Stimulated activated CD4-positive, alpha-beta T cell treated with anti-CD3 and anti-CD28 coated beads, Interleukin-15, amount 100 ng/mL, for 24 hours (primary cell): Measurements from ENCODE around the gene ADAMTS12.

Experiments used
- DNase-seq: peaks from one replicate; pipeline ENCODE4 v3.0.0-alpha.2; 2020

Gene ADAMTS12

GRCh38 chr5:33696411-33696810, 195.4 kb downstream of the ADAMTS12 start:
- DNase-seq = no peak

- DNase-seq = no peak
Measured at GRCh38 chr5:33692980-33693379, 198.8 kb downstream of the ADAMTS12 start.

- no peak for DNase-seq
Measured at GRCh38 chr5:33691856-33692255, 199.9 kb downstream of the ADAMTS12 start.

DNA sequence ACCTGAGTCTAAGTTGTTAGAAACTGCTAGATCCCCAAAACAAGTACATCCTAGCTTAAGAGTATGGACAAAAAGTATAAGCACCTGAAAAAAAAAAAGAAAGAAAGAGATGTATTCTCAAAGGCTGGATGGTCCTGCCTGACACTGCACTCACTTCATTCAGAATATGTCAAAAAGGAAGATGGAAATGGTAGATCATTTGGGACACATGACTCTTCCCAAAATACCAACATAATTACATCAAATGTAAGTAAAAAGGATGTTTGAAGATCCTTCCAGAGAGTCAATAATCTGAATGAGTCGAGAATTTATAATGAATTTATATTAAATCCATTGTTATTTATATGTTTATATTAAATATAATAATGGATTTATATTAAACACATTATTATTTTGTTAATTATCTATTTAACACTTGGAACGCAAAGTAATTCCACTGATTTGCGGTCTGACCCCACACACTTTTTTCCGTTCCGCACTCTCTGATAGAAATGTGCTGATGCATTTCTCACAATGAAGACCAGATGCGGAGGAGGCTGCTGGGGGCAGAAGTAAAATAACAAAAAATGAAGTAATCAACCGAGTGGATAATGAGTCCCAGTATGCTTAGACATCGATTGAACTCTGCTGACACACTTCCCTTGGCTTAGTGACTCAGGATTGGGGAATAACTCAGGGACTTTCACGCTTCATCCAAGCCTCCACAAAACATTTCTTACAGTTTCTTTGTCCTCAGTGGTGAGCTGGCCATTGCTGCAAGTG, 201.2 kb downstream of the ADAMTS12 start:
- DNase-seq = no peak

- DNase-seq = no peak
Measured at GRCh38 chr5:33688526-33688925, 203.3 kb downstream of the ADAMTS12 start.

DNA sequence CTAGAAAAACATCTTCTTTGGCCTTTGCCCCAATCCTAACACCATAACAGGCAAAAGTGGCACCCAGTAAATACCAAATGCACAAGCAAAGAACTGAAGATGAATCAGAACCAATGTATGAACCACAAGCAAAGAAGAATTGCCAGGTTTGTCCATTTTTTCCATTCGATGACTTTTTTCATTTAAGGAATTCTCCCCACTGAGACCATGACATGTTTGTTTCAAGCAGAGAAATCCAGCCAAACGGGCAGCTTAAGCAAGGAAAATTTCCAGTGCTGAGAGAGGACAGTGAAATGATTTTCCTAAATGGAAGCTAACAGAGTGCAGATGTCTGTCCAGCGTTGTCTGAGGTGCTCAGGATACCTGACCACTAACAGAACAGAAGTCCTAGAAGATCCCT, 203.7 kb downstream of the ADAMTS12 start:
- DNase-seq = no peak

GRCh38 chr5:33685873-33686755, 205.7 kb downstream of the ADAMTS12 start:
- no peak for DNase-seq

DNA sequence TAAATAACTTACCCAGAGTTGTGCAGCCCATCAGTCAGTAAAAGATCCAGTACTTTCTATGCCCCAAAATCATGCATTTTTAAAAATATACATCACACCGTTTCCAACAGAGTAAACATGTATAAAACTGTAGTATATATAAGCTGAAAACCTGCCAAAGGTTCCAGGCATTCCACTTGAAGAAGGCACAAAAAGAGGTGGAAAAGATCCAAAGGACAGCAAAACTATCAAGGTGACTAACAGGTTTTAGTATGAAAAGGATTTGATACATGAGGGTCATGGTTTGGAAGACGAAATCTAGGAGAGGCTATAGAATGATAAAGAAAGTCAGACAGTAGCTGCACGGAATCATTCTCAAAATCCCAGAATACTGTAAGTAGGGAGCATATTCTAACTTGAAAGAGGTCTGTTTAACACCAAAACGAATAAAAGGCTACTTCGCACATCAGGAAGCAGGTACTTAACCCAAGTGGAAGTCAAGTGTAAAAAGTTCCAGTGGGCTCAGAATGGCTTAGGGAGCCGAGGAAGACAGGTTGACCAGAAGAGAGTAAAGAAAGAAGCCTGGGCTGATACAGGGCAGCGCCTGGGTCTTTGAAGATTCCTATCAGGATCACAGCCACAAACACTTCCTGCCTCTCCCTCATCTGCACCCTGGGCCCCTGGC, 207.2 kb downstream of the ADAMTS12 start:
- DNase-seq = no peak

GRCh38 chr5:33679791-33680190, 212.0 kb downstream of the ADAMTS12 start:
- DNase-seq = no peak

GRCh38 chr5:33675958-33676464, 215.8 kb downstream of the ADAMTS12 start:
- no peak for DNase-seq

- DNase-seq = no peak
Measured at GRCh38 chr5:33671700-33672291, 220.0 kb downstream of the ADAMTS12 start.

GRCh38 chr5:33662722-33663427, 228.9 kb downstream of the ADAMTS12 start:
- DNase-seq = no peak

- no peak for DNase-seq
Measured at GRCh38 chr5:33659526-33660169, 232.1 kb downstream of the ADAMTS12 start.

DNA sequence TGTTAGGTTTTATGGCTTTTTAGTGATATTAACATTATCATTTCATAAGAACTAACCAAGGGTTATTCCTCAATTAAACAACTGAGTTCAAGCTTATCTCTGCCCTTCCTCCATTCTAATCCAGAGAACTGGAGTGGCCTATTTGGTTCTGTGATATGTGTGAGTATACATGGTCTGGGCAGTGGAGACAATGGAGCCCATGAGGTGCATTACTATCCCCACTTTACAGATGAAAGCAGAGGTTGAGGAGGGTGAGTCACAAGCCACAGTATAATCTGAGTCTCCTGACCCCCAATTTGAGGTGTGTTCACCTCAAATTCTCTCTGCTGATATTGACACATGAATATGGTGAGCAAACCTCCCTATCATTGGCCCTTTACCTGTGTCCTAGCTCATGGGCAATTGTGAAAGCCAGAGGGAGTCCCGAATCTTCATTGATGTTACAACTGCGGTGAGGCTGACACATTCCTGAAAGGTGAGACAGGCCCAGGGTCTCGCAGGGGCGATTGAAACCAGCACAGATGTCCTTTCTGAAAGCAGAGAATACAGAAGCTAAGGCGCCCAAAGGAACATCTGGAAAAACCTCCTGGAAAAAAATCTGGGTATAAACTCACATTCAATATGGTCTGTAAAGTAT, 233.9 kb downstream of the ADAMTS12 start:
- DNase-seq = no peak

DNA sequence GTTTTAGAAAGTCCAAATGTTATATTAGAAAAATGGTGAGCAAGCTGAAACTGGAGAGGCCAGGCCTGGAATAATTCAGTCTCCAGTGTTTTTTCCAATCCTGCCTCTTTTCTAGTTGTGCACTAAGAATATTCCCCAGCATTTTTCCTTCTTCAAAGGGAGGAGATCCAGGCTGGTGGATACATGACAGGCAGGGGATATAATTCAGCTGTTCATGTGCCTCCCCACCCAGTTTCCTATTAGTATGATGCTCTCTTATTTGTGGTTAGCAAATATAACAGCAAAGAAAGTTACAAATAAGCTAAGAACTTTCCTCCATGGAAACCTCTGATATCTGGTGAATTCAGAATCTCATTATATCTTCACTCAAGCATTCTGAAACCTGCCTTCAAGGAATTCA, 234.6 kb downstream of the ADAMTS12 start:
- DNase-seq = no peak

DNA sequence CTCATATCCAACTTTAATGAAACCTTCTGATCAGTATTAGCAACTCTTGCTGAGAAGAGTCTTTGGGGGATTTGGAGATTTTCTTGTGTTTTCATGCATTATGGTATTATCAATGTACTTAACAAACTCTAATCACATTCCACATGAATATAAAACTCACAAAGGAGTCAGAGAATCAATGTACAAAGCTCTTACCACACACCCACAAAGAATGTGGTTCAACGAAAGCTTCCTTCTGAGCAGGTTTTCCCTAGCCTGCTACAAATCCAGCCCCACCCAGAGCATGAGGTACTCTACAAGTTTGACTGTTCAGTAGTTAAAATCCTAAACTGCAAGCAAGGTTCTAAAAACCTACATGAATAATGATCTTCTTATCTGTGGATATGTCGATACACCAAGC, 240.9 kb downstream of the ADAMTS12 start:
- no peak for DNase-seq

GRCh38 chr5:33649549-33650482, 242.0 kb downstream of the ADAMTS12 start:
- no peak for DNase-seq

DNA sequence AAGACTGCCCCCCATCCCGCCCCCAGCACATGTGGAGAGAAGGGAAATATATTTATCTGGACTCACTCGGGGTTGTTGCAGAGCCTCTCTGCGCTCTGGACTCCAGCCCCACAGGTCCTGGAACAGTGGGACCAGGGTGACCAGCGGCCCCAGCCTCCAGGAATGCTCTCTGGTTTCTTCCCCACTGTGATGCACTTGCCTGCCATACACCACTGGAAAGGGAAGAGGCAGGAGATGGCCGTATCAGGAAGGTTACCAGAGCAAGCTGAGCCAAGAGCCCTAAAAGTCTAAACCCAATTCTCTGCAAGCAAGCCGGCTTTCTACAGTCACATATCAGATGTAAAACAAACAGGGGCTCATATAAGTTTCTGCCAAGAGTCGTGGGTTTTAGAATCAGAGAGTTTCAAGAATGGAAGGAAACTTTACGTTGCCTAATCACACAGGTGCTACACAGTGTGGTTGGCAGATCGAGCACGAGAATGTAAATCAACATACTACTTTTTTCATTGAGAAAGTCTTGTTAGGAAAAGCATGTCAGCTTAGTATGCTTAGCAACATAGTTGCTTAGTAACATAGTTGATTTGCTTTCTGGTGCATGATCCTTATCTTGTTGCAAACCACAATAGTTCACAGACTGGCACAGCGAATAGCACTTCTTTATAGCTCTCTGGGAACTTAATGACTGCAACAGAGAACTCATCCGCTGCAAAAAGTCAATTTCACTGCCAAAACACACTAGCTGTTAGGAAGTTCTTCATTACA, 249.9 kb downstream of the ADAMTS12 start:
- DNase-seq = no peak

DNA sequence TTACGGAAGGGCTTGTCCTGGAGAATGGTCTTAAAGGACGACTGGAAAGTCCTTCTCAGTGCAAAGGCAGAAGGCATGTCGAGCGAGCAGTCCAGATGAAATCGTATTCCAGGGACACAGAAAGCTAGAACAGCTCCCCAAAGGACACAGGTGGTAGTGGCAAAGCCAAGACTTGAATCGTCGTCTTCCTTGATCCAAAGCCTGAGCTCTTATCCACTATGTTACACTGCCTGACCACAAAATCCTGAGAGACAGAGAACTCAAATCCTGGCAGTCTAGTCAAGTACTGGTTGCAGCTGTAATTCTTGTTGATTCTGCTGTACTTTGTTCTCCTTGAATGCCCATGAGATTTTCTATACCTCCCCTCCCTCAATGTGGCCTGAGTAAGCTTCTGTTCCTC, 252.3 kb downstream of the ADAMTS12 start:
- no peak for DNase-seq
